ENCODE measurements around the gene MPO. TPM values are rescaled to one million over a fixed set of nuclear protein-coding genes. Genes with fewer than 3 reads are reported as not detected.

Gene MPO
- total and polyA plus RNA-seq, 12 donors, result 0.07 to 2.5 (median 0.18) TPM; not detected in 2

DNA sequence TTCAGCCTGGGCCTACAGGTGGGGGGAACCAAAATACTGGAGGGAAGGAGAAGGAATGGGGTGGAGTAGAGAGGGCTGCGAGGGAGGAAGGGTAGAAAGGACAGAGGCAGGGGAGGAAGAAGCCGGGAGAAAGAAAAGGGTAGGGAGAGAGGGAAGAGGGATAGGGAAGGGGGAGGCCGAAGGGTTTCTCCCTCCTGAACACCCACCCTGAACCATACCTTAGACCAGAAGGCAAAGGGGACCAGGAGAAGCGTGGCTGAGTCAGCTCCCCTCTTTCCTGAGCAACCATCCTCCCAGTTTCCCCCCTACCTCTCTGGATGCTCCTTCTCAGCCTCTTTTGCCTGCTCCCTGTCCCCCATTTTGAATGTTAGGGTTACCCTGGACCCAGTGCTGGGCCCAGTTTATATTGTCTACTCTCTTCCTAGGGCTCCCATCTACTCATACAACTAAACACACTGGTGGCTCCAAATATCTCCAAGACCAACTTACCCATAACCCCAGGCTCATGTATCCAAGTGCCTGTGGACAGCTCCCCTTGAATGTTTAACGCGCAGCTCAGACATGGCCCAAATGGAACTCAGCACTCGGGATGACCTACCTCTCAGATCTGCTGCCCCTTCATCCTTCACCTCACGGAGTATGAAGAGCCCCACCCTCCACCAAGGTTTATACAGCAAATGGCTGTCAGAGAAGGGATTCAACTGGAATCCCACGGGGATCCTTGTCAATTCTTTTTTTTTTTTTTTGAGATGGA lies 40.0 kb upstream of the MPO start:
- DNase-seq (no peak), ATAC-seq (no peak)
- H3K27ac ChIP-seq, result no peak overlapping the region
- H3K4me3 ChIP-seq, result no peak overlapping the region
- peaks cover 0 to 15% (median 6%) of the 10 kb centered on the region in 9 donors for H3K4me1 ChIP-seq
- no peaks in the 10 kb centered on the region for H3K36me3 ChIP-seq
- peaks cover 0 to 29% (median 14%) of the 10 kb centered on the region in 7 donors for H3K27me3 ChIP-seq
- intact Hi-C loops (cut with DNase I), result no loop called here
- H3K9me3 ChIP-seq, result no peaks in the 10 kb centered on the region
- WGBS, 2 donors, result 85 to 95% methylated on average over 9 of the region's 9 CpGs
- TF ChIP-seq, protein P1, sequence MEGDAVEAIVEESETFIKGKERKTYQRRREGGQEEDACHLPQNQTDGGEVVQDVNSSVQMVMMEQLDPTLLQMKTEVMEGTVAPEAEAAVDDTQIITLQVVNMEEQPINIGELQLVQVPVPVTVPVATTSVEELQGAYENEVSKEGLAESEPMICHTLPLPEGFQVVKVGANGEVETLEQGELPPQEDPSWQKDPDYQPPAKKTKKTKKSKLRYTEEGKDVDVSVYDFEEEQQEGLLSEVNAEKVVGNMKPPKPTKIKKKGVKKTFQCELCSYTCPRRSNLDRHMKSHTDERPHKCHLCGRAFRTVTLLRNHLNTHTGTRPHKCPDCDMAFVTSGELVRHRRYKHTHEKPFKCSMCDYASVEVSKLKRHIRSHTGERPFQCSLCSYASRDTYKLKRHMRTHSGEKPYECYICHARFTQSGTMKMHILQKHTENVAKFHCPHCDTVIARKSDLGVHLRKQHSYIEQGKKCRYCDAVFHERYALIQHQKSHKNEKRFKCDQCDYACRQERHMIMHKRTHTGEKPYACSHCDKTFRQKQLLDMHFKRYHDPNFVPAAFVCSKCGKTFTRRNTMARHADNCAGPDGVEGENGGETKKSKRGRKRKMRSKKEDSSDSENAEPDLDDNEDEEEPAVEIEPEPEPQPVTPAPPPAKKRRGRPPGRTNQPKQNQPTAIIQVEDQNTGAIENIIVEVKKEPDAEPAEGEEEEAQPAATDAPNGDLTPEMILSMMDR (IDR thresholded peaks at IDR 0.05), result no peak

DNA sequence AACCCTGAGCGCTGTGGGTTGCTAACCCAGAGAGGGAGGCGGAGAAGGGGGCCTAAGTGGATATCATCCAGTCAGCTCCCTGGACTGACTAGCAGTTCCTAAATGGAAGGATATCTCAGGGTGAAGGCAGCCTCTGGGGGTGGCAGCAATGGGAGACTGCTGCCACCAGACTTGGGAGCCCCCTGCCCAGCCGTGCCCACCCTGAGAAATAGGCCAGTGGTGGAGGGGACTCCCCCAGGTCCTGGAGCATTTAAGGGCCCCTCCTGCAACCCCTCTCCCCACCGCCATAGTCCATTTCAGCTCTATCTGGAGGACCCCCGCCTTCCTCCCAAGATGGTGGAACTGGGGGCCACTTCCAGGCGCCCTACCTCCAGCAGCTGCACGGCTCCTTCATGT lies 39.4 kb upstream of the MPO start:
- Histone ChIP-seq H3K36me3 (no peaks in the 10 kb centered on the region), H3K27ac (no peak overlapping the region), H3K4me1 (peaks cover 0 to 14% (median 6%) of the 10 kb centered on the region in 9 donors), H3K4me3 (no peak overlapping the region), H3K27me3 (peaks cover 0 to 24% (median 11%) of the 10 kb centered on the region in 7 donors), H3K9me3 (no peaks in the 10 kb centered on the region)
- no peak for ATAC-seq
- intact Hi-C loops (cut with DNase I), result no loop called here
- 88% methylated on average over 7 of the region's 7 CpGs for WGBS, 2 donors
- TF ChIP-seq, protein P1 (IDR thresholded peaks at IDR 0.05), result no peak
- no peak for DNase-seq

DNA sequence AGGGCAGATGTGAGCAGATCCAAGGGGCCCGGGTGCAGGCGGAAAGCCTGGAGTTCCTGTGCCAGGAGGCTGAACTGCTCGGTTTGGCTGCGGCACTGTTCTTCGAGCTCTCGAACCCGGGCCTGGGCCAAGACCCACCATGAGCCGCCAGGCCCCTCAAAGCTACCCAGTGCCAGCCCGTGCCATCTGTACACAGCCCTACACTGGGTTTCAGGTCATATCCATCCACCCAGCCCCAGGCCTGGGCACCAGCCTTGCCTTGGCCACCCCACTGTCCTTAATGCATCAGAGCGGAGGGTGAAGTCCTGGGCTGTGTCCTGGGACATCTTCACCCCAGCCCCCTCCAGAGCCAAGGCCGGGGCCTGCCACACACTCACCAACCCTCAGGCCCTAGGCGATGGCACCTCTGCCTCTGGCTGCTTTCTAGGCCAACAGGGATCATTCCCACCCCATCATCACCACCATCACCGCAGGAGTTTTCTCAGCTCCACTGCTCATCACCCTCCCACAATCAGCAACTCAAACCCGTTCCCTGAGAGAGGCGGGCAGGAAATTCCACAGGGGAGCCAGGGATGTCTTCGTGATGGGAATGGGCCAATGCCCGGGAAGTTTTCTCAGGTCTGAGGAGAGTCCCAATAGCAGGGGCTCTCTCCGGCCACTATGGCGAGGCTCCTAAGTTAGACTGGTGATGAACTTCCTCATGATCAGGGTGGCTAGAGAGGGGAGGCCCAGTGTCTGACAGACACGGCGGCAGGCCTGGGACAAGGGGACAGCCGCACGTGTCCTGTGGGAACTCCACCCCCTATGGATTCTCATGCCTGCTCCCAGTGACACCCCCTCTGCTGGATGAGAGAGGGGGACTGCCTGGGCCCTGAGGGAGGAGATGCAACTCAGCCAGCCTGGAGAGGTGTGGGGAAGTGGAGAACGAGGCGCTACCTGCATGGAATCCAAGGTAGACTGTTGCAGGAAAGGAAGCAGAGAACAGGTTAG lies 38.7 kb upstream of the MPO start:
- intact Hi-C loops (cut with DNase I), result loop anchor here in 5 of 10 donors (5.0 to 10.0 kb wide), 4 partner anchors 95 to 128 kb away; partner anchors contain the start of gene RNF43 (in 2 of the 5)
- DNase-seq (no peak), ATAC-seq (no peak)
- 73 to 76% methylated on average over 25 of the region's 25 CpGs for WGBS, 2 donors
- Histone ChIP-seq H3K4me1 (peaks cover 0 to 9% (median 1%) of the 10 kb centered on the region in 9 donors), H3K9me3 (no peaks in the 10 kb centered on the region), H3K4me3 (no peak overlapping the region), H3K36me3 (no peaks in the 10 kb centered on the region), H3K27me3 (peaks cover 0 to 17% (median 5%) of the 10 kb centered on the region in 7 donors), H3K27ac (no peak overlapping the region)
- TF ChIP-seq, protein P1 (IDR thresholded peaks at IDR 0.05), result no peak

DNA sequence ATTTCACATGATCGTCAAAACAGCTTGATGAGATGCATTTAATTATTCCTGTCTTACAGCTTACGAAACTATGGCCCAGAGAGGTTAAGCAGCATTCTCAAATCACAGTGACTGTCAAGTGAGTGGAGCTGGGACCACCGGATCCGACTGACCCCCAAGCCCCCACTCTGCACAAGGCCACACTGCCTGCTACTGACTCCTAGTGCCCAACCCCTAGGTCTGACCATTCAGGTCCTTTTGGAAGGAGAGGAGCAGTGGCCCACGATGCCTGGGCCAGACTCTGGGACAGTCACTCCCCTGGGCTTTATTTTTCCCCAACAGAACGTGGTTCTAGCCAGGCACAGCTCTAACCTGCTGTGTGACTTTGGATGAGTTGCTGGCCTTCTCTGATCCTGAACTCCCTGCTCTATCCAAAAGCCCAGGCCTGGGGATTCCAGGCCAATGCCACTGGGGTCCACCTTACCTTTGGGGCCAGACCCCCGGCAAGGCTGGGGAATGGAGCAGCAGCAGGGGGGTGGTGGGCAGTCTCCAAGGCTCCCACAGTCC lies 38.0 kb upstream of the MPO start:
- 74 to 80% methylated on average over 7 of the region's 7 CpGs for WGBS, 2 donors
- intact Hi-C loops (cut with DNase I), result loop anchor here in 5 of 10 donors (5.0 to 10.0 kb wide), 4 partner anchors 96 to 129 kb away; partner anchors contain the start of gene RNF43 (in 2 of the 5)
- H3K36me3 ChIP-seq, result no peaks in the 10 kb centered on the region
- no peak overlapping the region for H3K27ac ChIP-seq
- H3K27me3 ChIP-seq, result peaks cover 0 to 10% (median 4%) of the 10 kb centered on the region in 7 donors
- DNase-seq (no peak), ATAC-seq (no peak)
- no peak overlapping the region for H3K4me3 ChIP-seq
- peaks cover 0 to 5% (median 0%) of the 10 kb centered on the region in 9 donors for H3K4me1 ChIP-seq
- no peaks in the 10 kb centered on the region for H3K9me3 ChIP-seq
- TF ChIP-seq, protein P1 (IDR thresholded peaks at IDR 0.05), result no peak

Data from heart right ventricle (tissue), 16 donors.